Measurements from ENCODE around the gene FAM120A. TPM values are rescaled to one million over a fixed set of nuclear protein-coding genes. Genes with fewer than 3 reads are reported as not detected.

Gene FAM120A
- total and polyA plus RNA-seq, 9 of the 15 experiments (the other 6 are each of a cell fraction or from before 2014, with no cell fraction given): 8.7 to 71.0 (median 42.2) TPM

DNA sequence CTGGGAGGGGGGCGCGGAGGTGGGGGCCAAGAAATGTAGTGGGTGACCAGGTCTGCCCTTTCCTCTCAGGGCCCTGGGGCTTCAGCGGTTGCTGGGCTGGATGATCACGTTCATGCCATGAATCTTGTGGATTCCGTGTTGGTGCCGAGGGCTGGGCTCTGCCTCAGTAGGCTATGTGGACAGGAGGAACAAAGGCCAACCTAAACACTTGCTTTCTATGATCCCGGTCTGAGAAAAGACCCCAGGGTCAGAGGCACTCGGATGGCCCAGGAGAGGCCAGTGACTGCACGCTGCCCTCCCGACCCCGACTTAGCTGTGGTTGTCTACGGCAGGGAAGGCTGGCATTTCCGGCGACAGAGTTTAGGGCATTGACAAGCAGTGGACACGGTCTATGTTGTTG, 151.5 kb downstream of the FAM120A start:
- Histone ChIP-seq H3K4me3 (no peak overlapping the region), H2AFZ (ENCODE audit: low read depth, low read length) (no peak overlapping the region), H3K27me3 (ENCODE audit: control insufficient read depth in 2 of 2, insufficient read depth in 2 of 2, low read length in 2 of 2) (no peaks in the 10 kb centered on the region), H3K79me2 (ENCODE audit: control insufficient read depth, insufficient read depth, low read length) (peaks cover 7% of the 10 kb centered on the region; the same call in 2 of the 3 replicates), H3K9ac (ENCODE audit: insufficient read depth in 1 of 2, low read depth in 2 of 2, low read length in 2 of 2) (no peak overlapping the region), H3K27ac (ENCODE audit: extremely low read depth, low read depth, low read length) (no peak overlapping the region), H3K4me2 (ENCODE audit: insufficient read depth, low read length) (no peak overlapping the region), H3K4me1 (replicated peaks in 1 of 2; ENCODE audit: control insufficient read depth in 2 of 2, insufficient read depth in 2 of 2, low read length in 2 of 2) (peaks cover 11 to 13% of the 10 kb centered on the region in 2 experiments; a peak in 4 of 5 replicates), H3K9me1 (ENCODE audit: control insufficient read depth, insufficient read depth, low read length) (no peaks in the 10 kb centered on the region), H3K9me3 (replicated peaks; ENCODE audit: control insufficient read depth, insufficient read depth, low read depth, low read length) (no peaks in the 10 kb centered on the region), H3K36me3 (ENCODE audit: control insufficient read depth, insufficient read depth, low read length) (no peaks in the 10 kb centered on the region), H4K20me1 (replicated peaks; ENCODE audit: control insufficient read depth, insufficient read depth, low read length) (peaks cover 14% of the 10 kb centered on the region; the same call in 1 of the 2 replicates)
- in situ Hi-C loops (cut with MboI) (no loop called here), intact Hi-C loops (cut with micrococcal nuclease) (no loop called here)
- CTCF ChIA-PET (ENCODE audit: low intra/inter-chr PET ratio): no interaction called here
- POLR2A ChIA-PET: no interaction called here
- no peak for ATAC-seq
- no peak for FAIRE-seq
- no TSS peak for BruUV-seq (replicated peaks)
- DNase-seq (ENCODE audit: extremely low read depth in 1 of 4, low spot score in 3 of 4): no peak
- WGBS (ENCODE audit: insufficient coverage, low coverage, missing lambda C conversion rate): 75% methylated on average over 13 of the region's 15 CpGs
- TF ChIP-seq AFF1 (IDR thresholded peaks at IDR 0.05; ENCODE audit: low read depth in 1 of 2, partially characterized antibody in 2 of 2): no peak
- TF ChIP-seq, protein P1, sequence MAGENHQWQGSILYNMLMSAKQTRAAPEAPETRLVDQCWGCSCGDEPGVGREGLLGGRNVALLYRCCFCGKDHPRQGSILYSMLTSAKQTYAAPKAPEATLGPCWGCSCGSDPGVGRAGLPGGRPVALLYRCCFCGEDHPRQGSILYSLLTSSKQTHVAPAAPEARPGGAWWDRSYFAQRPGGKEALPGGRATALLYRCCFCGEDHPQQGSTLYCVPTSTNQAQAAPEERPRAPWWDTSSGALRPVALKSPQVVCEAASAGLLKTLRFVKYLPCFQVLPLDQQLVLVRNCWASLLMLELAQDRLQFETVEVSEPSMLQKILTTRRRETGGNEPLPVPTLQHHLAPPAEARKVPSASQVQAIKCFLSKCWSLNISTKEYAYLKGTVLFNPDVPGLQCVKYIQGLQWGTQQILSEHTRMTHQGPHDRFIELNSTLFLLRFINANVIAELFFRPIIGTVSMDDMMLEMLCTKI (IDR thresholded peaks at IDR 0.05; ENCODE audit: partially characterized antibody): no peak
- no peak for TF ChIP-seq HDGF (IDR thresholded peaks at IDR 0.05)
- no peak for TF ChIP-seq ATF3 (IDR thresholded peaks at IDR 0.05)
- TF ChIP-seq ATF3 (CRISPR knock-in tag; conservative IDR thresholded peaks at IDR 0.05): no peak
- TF ChIP-seq, protein P2, sequence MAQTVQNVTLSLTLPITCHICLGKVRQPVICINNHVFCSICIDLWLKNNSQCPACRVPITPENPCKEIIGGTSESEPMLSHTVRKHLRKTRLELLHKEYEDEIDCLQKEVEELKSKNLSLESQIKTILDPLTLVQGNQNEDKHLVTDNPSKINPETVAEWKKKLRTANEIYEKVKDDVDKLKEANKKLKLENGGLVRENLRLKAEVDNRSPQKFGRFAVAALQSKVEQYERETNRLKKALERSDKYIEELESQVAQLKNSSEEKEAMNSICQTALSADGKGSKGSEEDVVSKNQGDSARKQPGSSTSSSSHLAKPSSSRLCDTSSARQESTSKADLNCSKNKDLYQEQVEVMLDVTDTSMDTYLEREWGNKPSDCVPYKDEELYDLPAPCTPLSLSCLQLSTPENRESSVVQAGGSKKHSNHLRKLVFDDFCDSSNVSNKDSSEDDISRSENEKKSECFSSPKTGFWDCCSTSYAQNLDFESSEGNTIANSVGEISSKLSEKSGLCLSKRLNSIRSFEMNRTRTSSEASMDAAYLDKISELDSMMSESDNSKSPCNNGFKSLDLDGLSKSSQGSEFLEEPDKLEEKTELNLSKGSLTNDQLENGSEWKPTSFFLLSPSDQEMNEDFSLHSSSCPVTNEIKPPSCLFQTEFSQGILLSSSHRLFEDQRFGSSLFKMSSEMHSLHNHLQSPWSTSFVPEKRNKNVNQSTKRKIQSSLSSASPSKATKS (CRISPR knock-in tag; IDR thresholded peaks at IDR 0.05): no peak
- TF ChIP-seq, protein P3, sequence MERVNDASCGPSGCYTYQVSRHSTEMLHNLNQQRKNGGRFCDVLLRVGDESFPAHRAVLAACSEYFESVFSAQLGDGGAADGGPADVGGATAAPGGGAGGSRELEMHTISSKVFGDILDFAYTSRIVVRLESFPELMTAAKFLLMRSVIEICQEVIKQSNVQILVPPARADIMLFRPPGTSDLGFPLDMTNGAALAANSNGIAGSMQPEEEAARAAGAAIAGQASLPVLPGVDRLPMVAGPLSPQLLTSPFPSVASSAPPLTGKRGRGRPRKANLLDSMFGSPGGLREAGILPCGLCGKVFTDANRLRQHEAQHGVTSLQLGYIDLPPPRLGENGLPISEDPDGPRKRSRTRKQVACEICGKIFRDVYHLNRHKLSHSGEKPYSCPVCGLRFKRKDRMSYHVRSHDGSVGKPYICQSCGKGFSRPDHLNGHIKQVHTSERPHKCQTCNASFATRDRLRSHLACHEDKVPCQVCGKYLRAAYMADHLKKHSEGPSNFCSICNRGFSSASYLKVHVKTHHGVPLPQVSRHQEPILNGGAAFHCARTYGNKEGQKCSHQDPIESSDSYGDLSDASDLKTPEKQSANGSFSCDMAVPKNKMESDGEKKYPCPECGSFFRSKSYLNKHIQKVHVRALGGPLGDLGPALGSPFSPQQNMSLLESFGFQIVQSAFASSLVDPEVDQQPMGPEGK (CRISPR knock-in tag; IDR thresholded peaks at IDR 0.05; ENCODE audit: borderline replicate concordance): no peak
- TF ChIP-seq NBN (IDR thresholded peaks at IDR 0.05; ENCODE audit: low read depth): no peak
- no peak for TF ChIP-seq SRSF3 (IDR thresholded peaks at IDR 0.05; ENCODE audit: insufficient read depth, low read length)
- no peak for TF ChIP-seq TCF7L2 (IDR thresholded peaks at IDR 0.05; ENCODE audit: low read depth, low read length)
- no peak for TF ChIP-seq XRCC5 (IDR thresholded peaks at IDR 0.05; ENCODE audit: low read depth, low read length)
